A673 (cell line): ENCODE results near the gene JARID2.

Source experiments
- CTCF ChIP-seq: fragments of 300-800, 200-600 bp; sonication (generic); conservative IDR thresholded peaks from 2 replicates; pipeline ENCODE4 v1.5.1; 2017; ENCODE audit warnings: low read depth, mild to moderate bottlenecking, antibody characterized with exemption, low read length, moderate library complexity, mixed read lengths
- EZH2 ChIP-seq: fragments of 200-600 bp; sonication (generic); IDR thresholded peaks from 2 replicates; pipeline ENCODE4 v1.6.1; 2017; ENCODE audit warnings: borderline replicate concordance, low read depth, mild to moderate bottlenecking, mixed read lengths, antibody characterized with exemption, low read length; ENCODE audit not compliant: poor library complexity, severe bottlenecking

- TF ChIP-seq CTCF: no peak
- no peak for TF ChIP-seq EZH2
These were observed 255.3 kb downstream of the JARID2 start for GRCh38 chr6:15500901-15501825.
